GM18502 (cell line): ENCODE results near the gene ATF6.
"Not testable (repeated sequence)": the region's sequence is repeated elsewhere in the genome, so short reads cannot be mapped to it uniquely, and the experiment has no call there.

Experiments used
- ATAC-seq: cut with Tn5 transposase; IDR thresholded peaks from one replicate; pipeline ENCODE4 v1.9.1; 2021; ENCODE audit warnings: mild to moderate bottlenecking; ENCODE audit not compliant: unreplicated experiment, poor library complexity

Gene ATF6

GRCh38 chr1:161773791-161774190 is 7.7 kb downstream of the ATF6 start:
- no peak for ATAC-seq

GRCh38 chr1:161777261-161777660 is 11.1 kb downstream of the ATF6 start:
- no peak for ATAC-seq

GRCh38 chr1:161778522-161778921 is 12.4 kb downstream of the ATF6 start:
- no peak for ATAC-seq

GRCh38 chr1:161779393-161779792 is 13.3 kb downstream of the ATF6 start:
- no peak for ATAC-seq

- peak; percentile 64 for ATAC-seq
These were observed 15.9 kb downstream of the ATF6 start for GRCh38 chr1:161781995-161782394.

- no peak for ATAC-seq
These were observed 16.8 kb downstream of the ATF6 start for GRCh38 chr1:161782886-161783285.

- ATAC-seq = no peak
These were observed 18.8 kb downstream of the ATF6 start for GRCh38 chr1:161784968-161785367.

GRCh38 chr1:161787355-161787754 is 21.2 kb downstream of the ATF6 start:
- no peak for ATAC-seq

GRCh38 chr1:161790587-161791317 is 24.6 kb downstream of the ATF6 start:
- no peak for ATAC-seq

GRCh38 chr1:161791904-161792655 is 26.0 kb downstream of the ATF6 start:
- no peak for ATAC-seq

- peak; percentile 75 for ATAC-seq
These were observed 26.6 kb downstream of the ATF6 start for GRCh38 chr1:161792740-161793139.

- ATAC-seq = no peak
These were observed 33.7 kb downstream of the ATF6 start for GRCh38 chr1:161799792-161800191.

GRCh38 chr1:161801955-161802354 is 35.8 kb downstream of the ATF6 start:
- no peak for ATAC-seq

- no peak for ATAC-seq
These were observed 37.1 kb downstream of the ATF6 start for GRCh38 chr1:161803181-161803580.

- ATAC-seq = no peak
These were observed 39.5 kb downstream of the ATF6 start for GRCh38 chr1:161805399-161806197.

GRCh38 chr1:161809202-161809601 is 43.1 kb downstream of the ATF6 start:
- not testable (repeated sequence) for ATAC-seq

- not testable (repeated sequence) for ATAC-seq
These were observed 43.5 kb downstream of the ATF6 start for GRCh38 chr1:161809656-161810055.

GRCh38 chr1:161810780-161811179 is 44.7 kb downstream of the ATF6 start:
- no peak for ATAC-seq

- ATAC-seq = no peak
These were observed 50.1 kb downstream of the ATF6 start for GRCh38 chr1:161816201-161816600.

- ATAC-seq = no peak
These were observed 51.1 kb downstream of the ATF6 start for GRCh38 chr1:161817176-161817730.

GRCh38 chr1:161820914-161821313 is 54.8 kb downstream of the ATF6 start:
- no peak for ATAC-seq
